ENCODE measurements around the gene ZNF44. TPM values are rescaled to one million over a fixed set of nuclear protein-coding genes. Genes with fewer than 3 reads are reported as not detected.

The ZNF44 gene
- total RNA-seq, 2 donors from 2014 or later, result 4.6 to 8.6 TPM

DNA sequence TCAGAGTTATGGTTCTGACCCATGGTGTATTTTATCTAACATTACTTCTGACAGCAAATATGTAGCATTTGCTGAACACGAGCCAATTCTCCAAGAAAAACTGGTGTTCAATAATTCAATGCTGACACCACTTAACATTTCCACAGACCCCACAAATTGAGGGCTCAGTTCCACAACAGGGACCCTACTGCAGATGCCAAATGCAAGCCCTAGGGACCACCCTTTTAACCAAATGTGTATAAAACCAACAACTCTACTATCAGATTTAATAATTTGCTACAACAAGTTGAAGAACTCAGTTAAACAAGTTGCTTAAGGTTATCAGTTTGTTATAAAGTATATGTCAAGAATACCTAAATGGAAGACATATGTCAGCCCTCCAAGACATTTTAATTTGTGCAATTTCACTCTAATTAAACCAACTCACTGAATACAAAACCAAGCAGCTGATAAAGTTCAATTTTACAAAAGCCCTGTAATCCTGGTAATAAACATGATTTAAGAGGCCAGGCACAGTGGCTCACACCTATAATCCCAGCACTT, 6.7 kb downstream of the ZNF44 start:
- H3K27ac ChIP-seq, result peak overlapping the region in 1 of 2 donors; percentile 68
- no peak for DNase-seq (ENCODE audit: low spot score)

GRCh38 chr19:12284631-12285030, 10.1 kb downstream of the ZNF44 start:
- no peaks in the 10 kb centered on the region for H3K9me3 ChIP-seq
- peaks cover 4% of the 10 kb centered on the region for H3K36me3 ChIP-seq
- no peak overlapping the region for H3K27ac ChIP-seq
- H3K4me1 ChIP-seq, result peaks cover 0 to 8% of the 10 kb centered on the region in 2 donors
- DNase-seq (ENCODE audit: low spot score), result no peak
- no peak for TF ChIP-seq CTCF (IDR thresholded peaks at IDR 0.05)
- H3K27me3 ChIP-seq, result no peaks in the 10 kb centered on the region
- no peak overlapping the region for H3K4me3 ChIP-seq

More for the DNA sequence above, 6.7 kb downstream of the ZNF44 start:
- H3K4me3 ChIP-seq, result no peak overlapping the region
- peaks cover 4% of the 10 kb centered on the region for H3K36me3 ChIP-seq
- H3K4me1 ChIP-seq, result peaks cover 0 to 28% of the 10 kb centered on the region in 2 donors
- no peaks in the 10 kb centered on the region for H3K9me3 ChIP-seq
- no peaks in the 10 kb centered on the region for H3K27me3 ChIP-seq
- TF ChIP-seq CTCF (IDR thresholded peaks at IDR 0.05), result no peak

GRCh38 chr19:12284226-12284625, 10.5 kb downstream of the ZNF44 start:
- Histone ChIP-seq H3K9me3 (no peaks in the 10 kb centered on the region), H3K4me3 (no peak overlapping the region)

DNA sequence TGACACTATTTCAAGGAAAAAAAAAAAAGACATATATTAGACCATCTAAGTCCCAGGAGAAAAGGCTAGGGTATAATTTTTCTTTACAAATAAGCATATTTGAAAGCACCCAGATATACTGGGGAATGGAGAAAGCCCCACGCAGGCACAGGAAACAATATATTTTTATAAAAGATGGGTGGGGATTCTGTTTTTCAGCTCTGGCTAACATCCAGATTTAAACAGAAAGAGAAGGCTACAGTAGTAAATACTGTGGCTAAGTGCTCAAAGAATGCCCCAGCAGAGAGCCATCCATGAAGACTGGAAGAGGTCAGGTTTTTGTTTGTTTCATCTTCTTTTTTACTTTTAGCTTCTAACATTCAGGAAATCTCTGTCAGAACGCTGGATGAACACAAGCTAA, 16.0 kb downstream of the ZNF44 start:
- Histone ChIP-seq H3K27ac (no peak overlapping the region), H3K4me1 (no peaks in the 10 kb centered on the region), H3K36me3 (peaks cover 21% of the 10 kb centered on the region), H3K27me3 (no peaks in the 10 kb centered on the region), H3K9me3 (peaks cover 6 to 17% of the 10 kb centered on the region in 2 donors), H3K4me3 (no peak overlapping the region)
- no peak for TF ChIP-seq CTCF (IDR thresholded peaks at IDR 0.05)
- DNase-seq (ENCODE audit: low spot score), result no peak

More at GRCh38 chr19:12284226-12284625, 10.5 kb downstream of the ZNF44 start:
- peaks cover 0 to 5% of the 10 kb centered on the region in 2 donors for H3K4me1 ChIP-seq
- no peak for DNase-seq (ENCODE audit: low spot score)
- no peak for TF ChIP-seq CTCF (IDR thresholded peaks at IDR 0.05)
- H3K27me3 ChIP-seq, result no peaks in the 10 kb centered on the region
- peaks cover 4% of the 10 kb centered on the region for H3K36me3 ChIP-seq
- no peak overlapping the region for H3K27ac ChIP-seq

DNA sequence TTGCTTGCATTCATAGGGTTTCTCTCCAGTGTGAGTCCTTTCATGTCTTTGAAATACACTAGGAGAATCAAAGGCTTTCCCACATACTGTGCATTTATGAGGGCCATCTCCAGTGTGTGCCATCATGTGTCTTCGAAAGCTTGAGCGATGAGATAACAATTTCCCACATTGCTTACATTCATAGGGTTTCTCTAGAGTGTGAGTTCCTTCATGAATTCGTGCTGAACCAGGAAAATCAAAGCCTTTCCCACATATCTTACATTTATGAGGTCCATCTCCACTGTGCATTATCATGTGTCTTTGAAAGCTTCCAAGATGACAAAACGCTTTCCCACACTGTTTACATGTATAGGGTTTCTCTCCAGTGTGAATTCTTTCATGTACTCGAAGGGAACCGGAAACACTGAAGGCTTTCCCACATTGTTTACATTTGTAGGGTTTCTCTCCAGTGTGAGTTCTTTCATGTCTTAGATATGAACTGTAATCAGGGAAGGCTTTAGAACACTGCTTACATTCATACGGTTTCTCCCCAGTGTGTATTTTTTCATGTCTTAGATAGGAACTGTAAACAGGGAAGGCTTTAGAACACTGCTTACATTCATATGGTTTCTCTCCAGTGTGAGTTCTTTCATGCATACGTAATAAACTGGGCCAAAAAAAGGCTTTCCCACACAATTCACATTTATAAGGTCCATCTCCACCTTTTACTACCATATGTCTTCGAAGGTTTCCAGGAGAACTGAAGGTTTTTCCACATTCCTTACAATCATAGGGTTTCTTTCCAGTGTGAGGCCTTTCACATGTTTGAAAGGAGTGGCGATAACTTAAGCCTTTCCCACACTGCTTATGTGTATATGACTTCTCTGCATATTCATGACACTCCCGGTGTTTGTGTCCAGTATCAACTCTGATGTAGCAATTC, 21.4 kb downstream of the ZNF44 start:
- no peak for DNase-seq (ENCODE audit: low spot score)
- no peaks in the 10 kb centered on the region for H3K4me1 ChIP-seq
- no peak for TF ChIP-seq CTCF (IDR thresholded peaks at IDR 0.05)
- no peak overlapping the region for H3K27ac ChIP-seq
- H3K4me3 ChIP-seq, result no peak overlapping the region
- H3K36me3 ChIP-seq, result peaks cover 64% of the 10 kb centered on the region
- H3K9me3 ChIP-seq, result peaks cover 27 to 57% of the 10 kb centered on the region in 2 donors
- no peaks in the 10 kb centered on the region for H3K27me3 ChIP-seq
